ENCODE data around the gene RBFOX1.

DNA sequence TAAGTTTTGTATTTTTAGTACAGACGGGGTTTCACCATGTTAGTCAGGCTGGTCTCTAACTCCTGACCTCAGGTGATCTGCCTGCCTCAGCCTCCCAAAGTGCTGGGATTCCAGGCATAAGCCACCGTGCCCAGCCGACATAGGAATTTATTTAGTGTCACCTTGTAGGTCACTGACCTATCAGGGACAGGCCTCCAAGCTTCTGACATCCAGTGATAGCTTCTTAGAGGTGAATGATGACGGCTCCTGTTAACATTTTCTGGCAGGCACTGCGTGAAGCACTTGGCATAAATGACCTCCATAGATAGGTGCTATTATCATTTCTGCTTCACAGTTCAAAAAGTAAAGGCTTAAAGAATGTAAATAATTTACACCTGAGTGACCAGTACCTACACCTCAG is 71.6 kb downstream of the RBFOX1 start:
- TF ChIP-seq, protein P1, sequence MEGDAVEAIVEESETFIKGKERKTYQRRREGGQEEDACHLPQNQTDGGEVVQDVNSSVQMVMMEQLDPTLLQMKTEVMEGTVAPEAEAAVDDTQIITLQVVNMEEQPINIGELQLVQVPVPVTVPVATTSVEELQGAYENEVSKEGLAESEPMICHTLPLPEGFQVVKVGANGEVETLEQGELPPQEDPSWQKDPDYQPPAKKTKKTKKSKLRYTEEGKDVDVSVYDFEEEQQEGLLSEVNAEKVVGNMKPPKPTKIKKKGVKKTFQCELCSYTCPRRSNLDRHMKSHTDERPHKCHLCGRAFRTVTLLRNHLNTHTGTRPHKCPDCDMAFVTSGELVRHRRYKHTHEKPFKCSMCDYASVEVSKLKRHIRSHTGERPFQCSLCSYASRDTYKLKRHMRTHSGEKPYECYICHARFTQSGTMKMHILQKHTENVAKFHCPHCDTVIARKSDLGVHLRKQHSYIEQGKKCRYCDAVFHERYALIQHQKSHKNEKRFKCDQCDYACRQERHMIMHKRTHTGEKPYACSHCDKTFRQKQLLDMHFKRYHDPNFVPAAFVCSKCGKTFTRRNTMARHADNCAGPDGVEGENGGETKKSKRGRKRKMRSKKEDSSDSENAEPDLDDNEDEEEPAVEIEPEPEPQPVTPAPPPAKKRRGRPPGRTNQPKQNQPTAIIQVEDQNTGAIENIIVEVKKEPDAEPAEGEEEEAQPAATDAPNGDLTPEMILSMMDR (IDR thresholded peaks at IDR 0.05), result no peak
- TF ChIP-seq POLR2A (IDR thresholded peaks at IDR 0.05), result no peak
